GM06990 (cell line): Measurements from ENCODE around the gene HLA-C.

Experiments
- DNase-seq: peaks from one replicate; pipeline ENCODE4 v3.0.0-alpha.2; 2011; ENCODE audit not compliant: insufficient read length; ENCODE audit errors: extremely low read depth
- H3K27me3 ChIP-seq: replicated peaks from 2 replicates; pipeline ENCODE4 v1.6.0; 2011; ENCODE audit warnings: low read length; ENCODE audit not compliant: control insufficient read depth, insufficient read depth
- H3K36me3 ChIP-seq: 2 replicates; pipeline ENCODE4 v1.5.1; 2011; ENCODE audit warnings: low read length; ENCODE audit not compliant: control insufficient read depth, insufficient read depth
- H3K4me3 ChIP-seq: replicated peaks from 2 replicates; pipeline ENCODE4 v1.5.1; 2011; ENCODE audit warnings: low read depth, mild to moderate bottlenecking, control low read depth, low read length
- TF ChIP-seq, protein P1 (sequence below): IDR thresholded peaks from 2 replicates; pipeline ENCODE4 v1.5.1; 2011; ENCODE audit warnings: low read length, control low read depth, mild to moderate bottlenecking, inconsistent platforms; ENCODE audit not compliant: insufficient read depth, poor library complexity, severe bottlenecking

The HLA-C gene

DNA sequence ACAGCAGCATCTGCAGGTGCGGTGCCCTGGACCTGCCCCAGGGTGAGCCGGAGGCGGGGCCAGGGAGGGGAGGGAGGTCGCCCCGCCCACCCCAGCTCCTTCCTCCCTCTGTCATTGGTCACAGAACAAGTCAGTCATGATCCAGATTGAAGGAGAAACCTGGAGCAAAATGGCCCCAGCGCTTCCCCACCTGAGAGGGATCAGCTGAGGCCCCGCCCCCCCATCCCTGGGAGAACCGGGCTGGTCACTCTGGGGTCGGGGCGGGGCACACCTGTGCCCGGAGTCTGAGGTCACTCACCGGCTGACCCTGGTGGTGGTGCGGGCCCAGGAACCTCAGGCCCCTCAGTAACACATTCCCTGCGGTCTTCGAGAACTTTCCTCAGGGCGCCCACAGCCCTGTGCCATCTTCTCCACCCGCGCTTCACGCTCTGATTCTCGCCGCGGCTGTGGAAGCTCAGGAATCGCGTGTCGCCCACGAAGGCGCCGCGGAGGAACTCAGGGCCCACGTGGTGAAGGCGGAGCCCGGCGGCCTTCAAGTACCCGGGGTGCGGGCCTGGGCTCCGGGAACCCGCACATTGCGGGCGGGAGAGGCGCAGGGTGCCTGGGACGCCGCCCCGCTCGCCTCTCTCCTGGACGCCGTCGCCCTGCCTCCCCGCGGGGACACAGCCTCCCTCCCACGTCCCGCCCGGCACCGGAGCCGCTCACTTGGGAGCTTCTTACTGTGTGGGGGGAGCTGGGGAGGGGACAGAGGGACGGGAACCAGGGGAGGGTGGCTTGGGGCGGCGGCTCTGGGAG lies 36.4 kb upstream of the HLA-C start:
- TF ChIP-seq, protein P1, sequence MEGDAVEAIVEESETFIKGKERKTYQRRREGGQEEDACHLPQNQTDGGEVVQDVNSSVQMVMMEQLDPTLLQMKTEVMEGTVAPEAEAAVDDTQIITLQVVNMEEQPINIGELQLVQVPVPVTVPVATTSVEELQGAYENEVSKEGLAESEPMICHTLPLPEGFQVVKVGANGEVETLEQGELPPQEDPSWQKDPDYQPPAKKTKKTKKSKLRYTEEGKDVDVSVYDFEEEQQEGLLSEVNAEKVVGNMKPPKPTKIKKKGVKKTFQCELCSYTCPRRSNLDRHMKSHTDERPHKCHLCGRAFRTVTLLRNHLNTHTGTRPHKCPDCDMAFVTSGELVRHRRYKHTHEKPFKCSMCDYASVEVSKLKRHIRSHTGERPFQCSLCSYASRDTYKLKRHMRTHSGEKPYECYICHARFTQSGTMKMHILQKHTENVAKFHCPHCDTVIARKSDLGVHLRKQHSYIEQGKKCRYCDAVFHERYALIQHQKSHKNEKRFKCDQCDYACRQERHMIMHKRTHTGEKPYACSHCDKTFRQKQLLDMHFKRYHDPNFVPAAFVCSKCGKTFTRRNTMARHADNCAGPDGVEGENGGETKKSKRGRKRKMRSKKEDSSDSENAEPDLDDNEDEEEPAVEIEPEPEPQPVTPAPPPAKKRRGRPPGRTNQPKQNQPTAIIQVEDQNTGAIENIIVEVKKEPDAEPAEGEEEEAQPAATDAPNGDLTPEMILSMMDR, result no peak
- H3K4me3 ChIP-seq, result peak overlapping the region; percentile 48
- peak; percentile 64 for DNase-seq
- H3K27me3 ChIP-seq, result no peaks in the 10 kb centered on the region
- H3K36me3 ChIP-seq, result no peaks in the 10 kb centered on the region

GRCh38 chr6:31307669-31308049 lies 35.8 kb upstream of the HLA-C start:
- no peak for DNase-seq
- no peaks in the 10 kb centered on the region for H3K27me3 ChIP-seq
- H3K36me3 ChIP-seq, result no peaks in the 10 kb centered on the region
- H3K4me3 ChIP-seq, result no peak overlapping the region
- TF ChIP-seq, protein P1, result no peak

GRCh38 chr6:31305703-31306219 lies 33.9 kb upstream of the HLA-C start:
- H3K4me3 ChIP-seq, result no peak overlapping the region
- no peaks in the 10 kb centered on the region for H3K36me3 ChIP-seq
- TF ChIP-seq, protein P1, result no peak
- no peaks in the 10 kb centered on the region for H3K27me3 ChIP-seq
- no peak for DNase-seq

GRCh38 chr6:31304683-31305082 lies 32.8 kb upstream of the HLA-C start:
- TF ChIP-seq, protein P1, result no peak
- no peak for DNase-seq
- no peaks in the 10 kb centered on the region; the same call in none of the 2 replicates for H3K27me3 ChIP-seq
- H3K36me3 ChIP-seq, result no peaks in the 10 kb centered on the region
- no peak overlapping the region for H3K4me3 ChIP-seq

DNA sequence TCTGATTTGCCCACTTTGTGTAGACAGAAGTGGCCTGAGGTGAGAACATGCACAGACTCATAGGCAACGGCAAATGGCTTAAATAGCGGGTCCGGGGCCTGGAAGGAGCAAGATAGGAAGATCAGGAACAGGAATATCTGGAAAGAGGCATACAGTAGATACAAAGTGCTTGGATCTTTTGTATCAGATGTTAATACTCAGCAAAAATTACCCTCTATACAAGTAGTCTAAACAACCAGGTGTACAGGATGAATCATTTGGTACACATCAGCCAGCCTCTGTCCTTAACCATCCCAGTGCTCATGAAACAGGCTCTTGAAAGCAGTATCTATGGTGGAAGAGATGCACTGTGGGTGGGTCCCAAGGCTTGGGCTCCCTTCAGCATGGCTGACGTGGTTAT lies 28.9 kb upstream of the HLA-C start:
- peaks cover 2% of the 10 kb centered on the region for H3K27me3 ChIP-seq

More for the DNA sequence above, 28.9 kb upstream of the HLA-C start:
- TF ChIP-seq, protein P1, result no peak
- Histone ChIP-seq H3K36me3 (no peaks in the 10 kb centered on the region), H3K4me3 (no peak overlapping the region)
- DNase-seq, result no peak
